Jurkat, Clone E6-1 (cell line): ENCODE results near the gene D2HGDH.
"Not testable (repeated sequence)": the region's sequence is repeated elsewhere in the genome, so short reads cannot be mapped to it uniquely, and the experiment has no call there.

ENCODE experiments used
- DNase-seq: peaks from one replicate; pipeline ENCODE4 v3.0.0-alpha.2; 2011; ENCODE audit warnings: low read depth, low spot score
- H3K4me3 ChIP-seq: 2 replicates; pipeline ENCODE4 v1.5.1; 2011; ENCODE audit warnings: mild to moderate bottlenecking, low read length, control low read depth, moderate library complexity

Gene D2HGDH

GRCh38 chr2:241777170-241777685, 42.8 kb downstream of the D2HGDH start:
- H3K4me3 ChIP-seq = no peak overlapping the region
- no peak for DNase-seq

- no peak overlapping the region for H3K4me3 ChIP-seq
- DNase-seq = no peak
Measured at GRCh38 chr2:241777686-241778627, 43.5 kb downstream of the D2HGDH start.

- DNase-seq = no peak
- no peak overlapping the region for H3K4me3 ChIP-seq
Measured at GRCh38 chr2:241780939-241781569, 46.6 kb downstream of the D2HGDH start.

- not testable (repeated sequence) for DNase-seq, H3K4me3 ChIP-seq
Measured at GRCh38 chr2:241782053-241782452, 47.6 kb downstream of the D2HGDH start.

- no peak for DNase-seq
- H3K4me3 ChIP-seq = no peak overlapping the region
Measured at GRCh38 chr2:241788135-241788534, 53.7 kb downstream of the D2HGDH start.

- H3K4me3 ChIP-seq = no peak overlapping the region
- no peak for DNase-seq
Measured at GRCh38 chr2:241788572-241788971, 54.1 kb downstream of the D2HGDH start.

GRCh38 chr2:241791385-241791784, 57.0 kb downstream of the D2HGDH start:
- DNase-seq = not testable (repeated sequence)

GRCh38 chr2:241793385-241793784, 59.0 kb downstream of the D2HGDH start:
- DNase-seq = no peak
- no peak overlapping the region for H3K4me3 ChIP-seq

More at GRCh38 chr2:241791385-241791784, 57.0 kb downstream of the D2HGDH start:
- H3K4me3 ChIP-seq = not testable (repeated sequence)

GRCh38 chr2:241794250-241794823, 59.9 kb downstream of the D2HGDH start:
- no peak overlapping the region for H3K4me3 ChIP-seq
- no peak for DNase-seq

GRCh38 chr2:241795021-241795999, 60.9 kb downstream of the D2HGDH start:
- H3K4me3 ChIP-seq = no peak overlapping the region

GRCh38 chr2:241796209-241796608, 61.8 kb downstream of the D2HGDH start:
- no peak overlapping the region for H3K4me3 ChIP-seq
- DNase-seq = no peak

More at GRCh38 chr2:241795021-241795999, 60.9 kb downstream of the D2HGDH start:
- DNase-seq = no peak

- no peak for DNase-seq
- no peak overlapping the region for H3K4me3 ChIP-seq
Measured at GRCh38 chr2:241796610-241797138, 62.2 kb downstream of the D2HGDH start.

GRCh38 chr2:241797441-241798080, 63.1 kb downstream of the D2HGDH start:
- no peak for DNase-seq
- H3K4me3 ChIP-seq = no peak overlapping the region

- no peak overlapping the region for H3K4me3 ChIP-seq
- no peak for DNase-seq
Measured at GRCh38 chr2:241798081-241798630, 63.7 kb downstream of the D2HGDH start.

GRCh38 chr2:241798631-241799521, 64.4 kb downstream of the D2HGDH start:
- H3K4me3 ChIP-seq = no peak overlapping the region
- DNase-seq = no peak

GRCh38 chr2:241799522-241800197, 65.2 kb downstream of the D2HGDH start:
- H3K4me3 ChIP-seq = no peak overlapping the region
- no peak for DNase-seq
